GM19438 (cell line): Measurements from ENCODE around the gene LZTS2.

Experiments
- ATAC-seq: cut with Tn5 transposase; IDR thresholded peaks from one replicate; pipeline ENCODE4 v1.9.1; 2021; ENCODE audit warnings: low read depth; ENCODE audit not compliant: unreplicated experiment

The LZTS2 gene

DNA sequence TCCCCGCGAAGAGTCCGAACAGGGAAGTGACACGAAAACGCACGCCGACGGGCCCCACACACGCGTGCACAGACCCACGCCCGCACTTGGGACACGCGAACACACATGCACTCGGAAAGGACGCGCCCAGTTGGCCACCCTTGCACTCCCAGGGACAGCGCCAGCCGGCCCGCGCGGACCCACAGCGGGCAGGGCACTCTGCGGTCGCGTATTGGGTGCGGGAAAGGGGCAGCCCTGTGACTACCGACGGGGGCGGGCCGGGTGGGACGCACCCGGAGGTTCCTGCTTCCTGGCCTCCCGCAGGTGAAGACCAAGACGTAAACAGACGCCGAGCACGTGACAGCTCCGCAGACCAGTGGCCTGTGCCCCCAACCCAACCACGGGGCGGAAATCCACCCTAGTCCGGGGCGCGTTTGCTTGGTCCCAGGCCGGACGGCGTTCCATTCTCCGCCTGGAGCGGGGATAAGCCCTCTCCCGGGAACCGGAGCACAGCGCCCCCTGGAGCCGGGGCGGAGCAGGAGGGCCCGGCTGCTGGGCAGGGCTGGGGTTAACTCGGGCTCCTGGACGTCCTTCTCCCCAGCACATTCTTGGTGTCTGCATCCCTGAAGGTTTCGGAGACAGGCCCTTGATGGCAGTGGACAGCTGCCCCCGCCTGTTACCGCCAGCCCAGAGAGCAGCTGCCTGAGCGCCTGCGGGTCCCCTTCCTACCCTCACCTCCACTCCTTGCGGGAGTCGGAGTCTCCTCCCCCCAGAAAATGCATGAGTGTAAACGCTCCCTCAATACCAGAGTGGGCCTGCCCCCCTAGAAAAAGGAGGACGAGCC lies 2.0 kb upstream of the LZTS2 start:
- ATAC-seq, result peak; percentile 26

DNA sequence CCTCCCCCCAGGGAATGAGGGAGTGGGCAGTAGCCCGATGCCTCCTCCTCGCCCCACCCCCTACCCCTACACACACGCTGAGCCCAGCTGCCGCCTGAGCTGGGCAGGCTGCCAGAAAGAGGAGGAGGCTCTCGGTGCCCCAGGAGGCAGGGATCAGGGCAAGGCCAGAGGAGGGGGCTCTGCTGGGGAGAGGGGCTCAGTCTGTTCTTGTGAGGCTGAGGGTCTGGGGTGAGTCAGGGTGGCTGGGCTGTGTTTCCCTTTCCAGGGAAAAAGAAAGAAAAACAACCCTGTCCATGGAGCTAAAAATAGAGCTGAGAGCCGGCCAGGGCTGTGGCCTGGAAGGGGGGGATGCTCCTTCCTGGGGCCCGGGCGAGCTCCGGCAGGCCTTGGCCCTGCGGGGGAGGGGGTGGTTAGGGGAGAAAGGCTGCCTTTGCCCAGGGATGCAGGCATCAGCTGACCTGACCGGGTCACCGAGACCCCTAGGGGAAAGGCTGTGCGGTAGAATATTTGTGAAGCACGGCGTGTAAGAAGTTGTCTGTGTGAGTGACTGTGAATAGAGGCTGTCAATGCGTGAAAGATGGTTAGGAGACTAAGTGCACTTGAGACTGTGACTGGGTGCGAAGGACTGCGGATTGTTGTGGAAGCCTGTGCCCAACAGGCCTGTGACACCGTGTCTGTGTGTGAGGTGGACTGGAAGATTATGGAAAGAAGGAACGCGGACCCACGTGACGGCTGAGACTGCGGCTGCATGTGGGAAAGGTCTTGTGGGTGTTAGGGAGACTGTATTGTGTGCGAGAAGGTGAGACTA lies 1.2 kb upstream of the LZTS2 start:
- ATAC-seq, result no peak

DNA sequence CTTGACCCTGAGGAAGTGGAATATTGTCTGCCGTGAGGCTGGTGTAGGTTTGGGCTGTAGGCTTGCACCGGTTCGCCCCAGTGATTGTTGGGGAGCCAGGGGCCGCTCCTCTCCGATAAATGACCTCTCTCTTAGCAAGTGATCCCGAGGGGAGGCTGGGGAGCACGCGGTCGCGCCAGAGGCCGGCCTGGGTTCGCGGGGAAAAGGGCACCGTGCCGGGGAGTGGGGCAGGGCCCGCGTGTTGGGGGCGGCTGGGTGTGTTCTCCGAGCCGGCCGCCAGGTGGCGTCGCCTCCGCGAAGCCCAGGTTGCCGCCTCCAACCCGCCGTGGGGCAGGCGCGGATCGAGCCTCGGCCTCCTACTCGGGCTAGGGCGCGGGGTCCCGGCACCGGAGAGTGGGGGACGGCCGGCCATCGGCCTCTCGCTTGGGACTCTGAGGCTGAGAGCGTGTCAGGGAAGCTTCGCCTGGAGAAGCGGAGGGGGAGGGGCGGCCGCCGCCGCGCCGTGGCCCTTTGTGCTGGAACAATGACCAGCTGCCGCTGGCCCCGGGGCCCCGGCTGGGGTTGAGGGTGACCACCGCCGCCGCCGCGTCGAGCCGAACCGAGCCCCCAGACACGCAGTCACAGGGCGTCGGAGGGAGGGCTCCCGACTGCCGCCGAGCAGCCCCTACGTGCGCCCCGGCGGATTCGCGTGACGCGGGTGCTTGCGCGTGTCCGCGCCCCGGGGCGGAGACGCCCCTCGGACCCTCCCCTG lies 442 bp upstream of the LZTS2 start:
- peak; percentile 47 for ATAC-seq

DNA sequence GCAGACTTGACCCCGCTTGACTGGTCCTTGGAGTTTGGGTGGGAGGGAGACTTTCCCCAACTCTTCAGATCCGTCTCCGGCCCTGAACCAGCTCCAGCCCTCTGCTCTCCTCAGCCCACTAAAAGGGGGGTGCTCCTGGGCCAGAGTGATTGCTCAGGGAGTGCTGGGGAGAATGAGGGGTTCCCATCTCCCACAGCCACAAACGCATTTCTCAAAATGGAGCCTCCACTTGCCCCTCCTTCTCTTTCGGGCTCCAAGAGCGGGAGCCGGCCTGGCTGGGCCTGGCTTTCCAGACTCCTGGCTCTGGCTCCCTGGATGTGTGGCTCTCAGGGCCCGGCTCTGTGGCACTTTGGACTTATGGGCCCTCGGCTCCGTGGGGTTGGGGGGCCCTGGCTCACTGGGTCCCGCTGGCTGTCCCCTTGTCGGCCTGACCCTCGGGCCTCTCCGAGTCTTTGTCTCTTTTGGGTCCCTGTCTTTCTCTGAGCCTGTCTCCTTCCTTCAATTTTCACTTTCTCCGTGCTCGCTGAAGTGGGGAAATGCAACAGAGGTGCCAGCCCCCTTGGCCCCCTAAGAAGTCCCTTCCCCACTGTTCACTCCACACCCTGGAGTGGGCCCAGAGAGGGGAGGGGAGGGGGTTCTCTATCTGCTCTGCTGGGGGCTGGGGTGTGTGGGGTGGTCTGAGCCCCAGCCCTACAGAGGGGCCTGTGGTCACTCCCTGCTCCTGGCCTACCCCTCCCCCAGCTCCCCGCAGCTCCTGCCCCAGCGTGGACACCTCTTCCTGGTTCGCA lies 713 bp downstream of the LZTS2 start:
- ATAC-seq, result no peak

DNA sequence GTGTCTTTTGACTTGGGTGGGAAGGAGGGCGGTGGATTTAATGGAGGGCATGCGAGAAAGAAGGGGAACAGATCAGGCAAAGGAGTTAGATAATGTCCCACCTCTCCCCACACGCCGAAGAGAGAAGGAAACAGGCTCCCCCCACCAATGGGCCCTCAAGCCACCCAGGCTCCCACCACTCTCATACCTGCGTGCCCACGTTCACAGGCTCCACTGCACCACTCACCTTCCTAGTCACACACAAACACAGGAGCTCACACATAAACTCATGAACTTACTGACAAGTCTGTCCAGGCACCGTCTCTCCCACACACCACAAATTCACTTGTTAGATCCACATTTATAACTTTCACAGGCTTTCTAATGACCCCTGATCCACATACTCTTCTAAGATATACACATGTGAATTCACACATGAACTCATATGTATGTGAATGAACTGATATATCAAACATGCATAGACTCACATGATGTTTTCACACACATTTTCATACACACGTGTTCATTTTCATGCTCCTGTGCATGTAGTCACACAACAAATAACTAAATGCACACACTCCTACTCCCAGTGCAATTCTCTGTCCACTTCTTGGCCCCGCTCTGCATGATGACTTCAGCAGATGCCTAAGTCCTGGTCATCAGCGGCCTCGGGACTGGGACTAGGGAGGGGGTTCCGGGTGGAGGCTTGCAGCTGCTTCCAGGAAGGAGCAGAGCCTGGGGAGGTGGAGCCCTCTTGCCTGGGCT lies 1.5 kb downstream of the LZTS2 start:
- ATAC-seq, result no peak

DNA sequence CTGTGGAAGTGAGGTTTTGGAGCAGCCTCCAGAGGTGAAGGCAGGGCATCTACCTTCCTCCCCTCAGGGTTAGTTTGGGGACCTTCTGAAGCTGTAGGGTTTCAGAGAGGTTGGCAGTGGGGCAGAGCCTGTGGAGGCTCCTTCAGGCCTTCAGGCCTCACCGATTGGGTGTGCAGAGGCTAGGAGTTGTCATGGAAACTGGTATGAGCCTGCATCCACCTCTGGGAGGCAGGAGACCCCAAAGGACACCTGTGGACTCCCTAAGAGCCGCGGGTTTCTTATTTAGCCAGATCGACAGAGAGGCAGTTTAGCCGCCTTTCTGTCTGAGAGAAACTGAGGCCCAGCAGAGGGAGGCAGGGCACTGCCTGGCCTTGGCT lies 2.0 kb downstream of the LZTS2 start:
- no peak for ATAC-seq

DNA sequence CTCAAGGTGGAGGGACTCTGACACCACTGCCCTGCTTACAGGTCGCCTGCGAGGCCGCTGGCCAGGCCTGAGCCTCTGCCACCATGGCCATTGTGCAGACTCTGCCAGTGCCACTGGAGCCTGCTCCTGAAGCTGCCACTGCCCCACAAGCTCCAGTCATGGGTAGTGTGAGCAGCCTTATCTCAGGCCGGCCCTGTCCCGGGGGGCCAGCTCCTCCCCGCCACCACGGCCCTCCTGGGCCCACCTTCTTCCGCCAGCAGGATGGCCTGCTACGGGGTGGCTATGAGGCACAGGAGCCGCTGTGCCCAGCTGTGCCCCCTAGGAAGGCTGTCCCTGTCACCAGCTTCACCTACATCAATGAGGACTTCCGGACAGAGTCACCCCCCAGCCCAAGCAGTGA lies 2.8 kb downstream of the LZTS2 start:
- ATAC-seq, result no peak

DNA sequence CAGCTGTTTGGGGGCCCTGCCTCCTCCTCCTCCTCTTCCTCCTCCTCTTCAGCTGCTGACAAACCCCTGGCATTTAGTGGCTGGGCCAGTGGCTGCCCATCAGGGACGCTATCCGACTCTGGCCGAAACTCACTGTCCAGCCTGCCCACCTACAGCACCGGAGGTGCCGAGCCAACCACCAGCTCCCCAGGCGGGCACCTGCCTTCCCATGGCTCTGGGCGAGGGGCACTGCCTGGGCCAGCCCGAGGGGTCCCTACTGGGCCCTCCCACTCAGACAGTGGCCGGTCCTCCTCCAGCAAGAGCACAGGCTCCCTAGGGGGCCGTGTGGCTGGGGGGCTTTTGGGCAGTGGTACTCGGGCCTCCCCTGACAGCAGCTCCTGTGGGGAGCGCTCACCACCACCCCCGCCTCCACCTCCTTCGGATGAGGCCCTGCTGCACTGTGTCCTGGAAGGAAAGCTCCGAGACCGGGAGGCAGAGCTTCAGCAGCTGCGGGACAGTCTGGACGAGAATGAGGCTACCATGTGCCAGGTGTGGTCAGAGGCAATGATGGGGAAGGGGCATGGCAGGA lies 4.1 kb downstream of the LZTS2 start:
- no peak for ATAC-seq

DNA sequence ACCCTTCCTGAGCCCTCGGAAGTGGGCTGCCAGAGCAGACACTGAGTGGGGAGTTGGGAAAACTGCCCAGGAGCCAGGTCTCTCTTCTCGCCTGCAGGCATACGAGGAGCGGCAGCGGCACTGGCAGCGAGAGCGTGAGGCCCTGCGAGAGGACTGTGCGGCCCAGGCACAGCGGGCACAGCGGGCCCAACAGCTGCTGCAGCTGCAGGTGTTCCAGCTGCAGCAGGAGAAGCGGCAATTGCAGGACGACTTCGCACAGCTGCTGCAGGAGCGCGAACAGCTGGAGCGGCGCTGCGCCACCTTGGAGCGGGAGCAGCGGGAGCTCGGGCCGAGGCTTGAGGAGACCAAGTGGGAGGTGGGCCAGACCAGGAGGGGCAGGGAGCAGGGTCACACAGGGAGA lies 5.8 kb downstream of the LZTS2 start:
- ATAC-seq, result no peak

DNA sequence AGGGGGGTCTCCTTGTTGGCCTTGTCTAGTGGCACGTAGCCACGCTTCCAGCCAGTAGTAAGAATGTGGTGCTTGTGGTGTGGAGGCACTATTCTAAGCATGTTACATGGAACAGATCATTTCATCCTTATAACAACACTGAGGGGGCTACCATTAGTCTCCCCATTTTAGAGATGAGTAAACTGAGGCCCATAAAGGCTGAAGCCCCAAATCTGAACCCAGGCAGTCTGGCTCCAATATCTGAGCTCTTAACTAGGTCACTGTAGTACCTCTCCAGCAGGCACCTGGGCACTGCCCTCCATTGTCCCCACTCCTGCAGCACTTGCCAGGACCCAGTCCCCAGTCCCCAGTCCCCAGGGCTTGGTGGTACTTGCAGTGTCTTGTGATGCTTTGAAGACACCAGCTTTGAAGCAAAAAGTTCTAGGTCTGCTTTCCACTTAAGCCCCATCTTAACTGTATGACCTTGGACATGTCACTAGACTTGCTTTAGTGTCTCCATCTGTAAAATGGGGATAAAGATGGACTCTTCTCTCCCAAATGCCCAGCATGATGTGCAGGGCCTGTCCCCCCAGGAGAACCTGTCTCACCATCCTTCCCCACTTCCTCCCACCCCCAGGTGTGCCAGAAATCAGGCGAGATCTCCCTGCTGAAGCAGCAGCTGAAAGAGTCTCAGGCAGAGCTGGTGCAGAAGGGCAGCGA lies 6.4 kb downstream of the LZTS2 start:
- ATAC-seq, result no peak

DNA sequence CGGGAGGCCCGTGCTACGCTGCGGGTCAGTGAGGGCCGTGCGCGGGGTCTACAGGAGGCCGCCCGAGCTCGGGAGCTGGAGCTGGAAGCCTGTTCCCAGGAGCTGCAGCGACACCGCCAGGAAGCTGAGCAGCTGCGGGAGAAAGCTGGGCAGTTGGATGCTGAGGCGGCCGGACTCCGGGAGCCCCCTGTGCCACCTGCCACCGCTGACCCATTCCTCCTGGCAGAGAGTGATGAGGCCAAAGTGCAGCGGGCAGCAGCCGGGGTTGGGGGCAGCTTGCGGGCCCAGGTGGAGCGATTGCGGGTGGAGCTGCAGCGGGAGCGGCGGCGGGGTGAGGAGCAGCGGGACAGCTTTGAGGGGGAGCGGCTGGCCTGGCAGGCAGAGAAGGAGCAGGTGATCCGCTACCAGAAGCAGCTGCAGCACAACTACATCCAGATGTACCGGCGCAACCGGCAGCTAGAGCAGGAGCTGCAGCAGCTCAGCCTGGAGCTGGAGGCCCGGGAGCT lies 7.0 kb downstream of the LZTS2 start:
- no peak for ATAC-seq

DNA sequence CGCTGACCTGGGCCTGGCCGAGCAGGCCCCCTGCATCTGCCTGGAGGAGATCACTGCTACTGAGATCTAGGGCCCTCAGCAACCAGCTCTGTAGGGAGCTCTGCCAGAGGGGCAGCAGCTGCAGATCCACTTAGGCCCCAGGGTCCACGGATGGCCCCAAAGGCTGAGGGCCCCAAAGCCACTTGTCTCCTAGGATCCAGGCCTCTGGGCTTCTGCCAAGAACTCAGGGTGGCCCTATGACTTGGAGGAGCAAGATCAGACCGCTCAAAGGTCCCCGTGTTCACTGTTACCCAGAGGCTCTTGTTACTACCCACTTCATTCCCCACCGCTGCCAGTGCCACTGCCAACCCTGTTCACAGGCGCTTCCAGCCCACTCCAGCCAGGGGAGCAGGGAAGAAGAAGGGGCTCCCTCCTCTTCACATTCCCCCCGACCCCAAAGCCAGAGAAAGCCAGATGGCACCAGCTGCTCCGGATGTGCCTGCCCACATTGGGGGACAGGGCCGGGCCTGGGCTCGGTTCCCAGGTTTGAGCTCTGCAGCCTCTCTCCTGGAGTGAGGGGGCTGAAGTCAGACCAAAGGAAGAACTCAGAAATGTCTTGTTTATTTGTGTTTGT lies 7.6 kb downstream of the LZTS2 start:
- no peak for ATAC-seq

DNA sequence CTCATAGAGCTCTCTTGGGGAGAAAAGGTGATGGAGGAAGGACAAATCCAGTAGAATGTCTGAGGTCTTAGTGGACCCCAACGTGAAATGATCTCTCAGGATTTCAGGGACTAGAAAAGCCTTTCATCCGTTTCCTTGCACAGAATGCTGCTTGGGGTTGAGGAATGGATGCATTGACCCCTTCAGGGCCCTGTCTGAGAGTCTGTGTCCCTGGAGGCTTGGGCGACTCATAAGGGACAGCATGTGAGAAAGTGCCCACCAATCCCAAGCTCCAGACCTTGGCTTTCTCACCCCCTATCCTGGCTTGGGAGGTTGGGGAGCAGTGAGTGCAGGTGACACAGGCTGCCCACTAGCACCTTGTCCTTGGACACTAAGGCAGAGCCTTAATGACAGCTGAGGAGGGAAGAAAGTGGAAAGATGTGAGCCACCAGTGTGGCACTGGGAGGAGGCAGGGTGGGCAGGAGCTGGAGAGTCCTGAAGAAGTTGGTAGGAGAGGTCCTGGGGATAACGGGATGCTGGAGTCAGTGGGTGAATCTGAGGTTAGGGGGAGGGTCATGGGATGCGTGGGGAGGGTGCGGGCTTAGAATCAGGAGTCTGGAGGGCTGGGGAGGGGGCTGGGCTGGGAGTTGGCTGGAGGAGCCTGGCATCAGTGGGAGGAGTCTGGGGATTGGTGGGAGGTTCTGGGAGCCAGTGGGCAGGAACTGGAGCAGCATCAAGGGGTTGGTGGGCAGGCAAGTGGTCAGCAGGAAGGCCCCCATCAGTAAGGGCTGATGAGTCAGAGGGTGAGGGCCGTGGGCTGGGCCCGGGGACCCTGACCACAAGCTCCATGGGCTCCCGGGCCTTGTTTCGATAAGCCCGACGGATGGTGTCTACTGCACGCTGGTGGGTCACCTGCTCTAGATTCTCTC lies 8.6 kb downstream of the LZTS2 start:
- ATAC-seq, result no peak

DNA sequence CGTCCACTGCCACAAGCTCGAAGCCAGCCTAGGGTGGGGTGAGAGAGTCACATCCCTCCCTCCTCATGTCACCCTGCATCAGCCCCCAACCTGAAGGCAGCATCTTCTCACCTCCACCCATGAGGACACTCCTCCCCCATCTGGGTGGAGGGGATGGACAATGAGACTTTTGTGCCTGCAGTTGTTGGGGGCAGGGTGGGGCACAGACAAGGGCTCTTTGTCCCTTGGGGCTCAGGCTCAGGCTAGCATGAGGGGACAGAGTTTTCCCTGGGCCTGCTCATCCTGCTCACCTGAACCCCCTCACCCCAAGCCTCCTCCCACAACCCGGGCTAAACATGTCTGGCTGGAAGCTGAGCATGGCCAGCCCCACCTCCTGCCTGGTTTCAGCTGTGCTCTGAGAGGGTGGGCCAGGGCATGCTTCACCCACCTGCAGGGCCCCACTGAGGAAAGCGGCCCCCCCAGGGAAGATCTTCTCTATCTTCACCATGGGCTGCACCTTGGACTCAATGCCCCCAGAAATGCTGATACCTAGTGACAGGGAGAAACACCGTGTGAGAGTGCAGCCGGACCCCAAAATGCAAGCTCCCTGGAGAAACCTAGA lies 9.3 kb downstream of the LZTS2 start:
- ATAC-seq, result no peak

DNA sequence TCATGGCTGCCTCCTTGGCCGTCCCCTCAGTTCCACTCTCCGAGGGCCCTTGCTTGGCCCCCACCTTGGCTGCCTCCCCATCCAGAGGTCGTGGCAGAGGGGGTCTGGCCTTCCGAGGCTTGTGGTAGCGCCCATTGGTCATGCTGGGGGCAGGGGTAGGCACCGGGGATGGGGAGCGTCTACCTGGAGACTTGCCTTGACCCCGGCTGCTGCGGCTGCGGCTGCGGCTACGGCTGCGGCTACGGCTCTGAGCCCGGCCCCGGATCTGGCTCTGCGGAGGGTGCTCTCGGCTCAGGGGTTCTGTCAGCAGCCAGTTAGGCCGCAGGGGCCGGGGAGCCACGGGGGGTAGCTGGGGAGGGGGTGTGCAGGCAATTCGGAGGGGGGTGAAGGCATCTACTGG lies 10.7 kb downstream of the LZTS2 start:
- ATAC-seq, result no peak

DNA sequence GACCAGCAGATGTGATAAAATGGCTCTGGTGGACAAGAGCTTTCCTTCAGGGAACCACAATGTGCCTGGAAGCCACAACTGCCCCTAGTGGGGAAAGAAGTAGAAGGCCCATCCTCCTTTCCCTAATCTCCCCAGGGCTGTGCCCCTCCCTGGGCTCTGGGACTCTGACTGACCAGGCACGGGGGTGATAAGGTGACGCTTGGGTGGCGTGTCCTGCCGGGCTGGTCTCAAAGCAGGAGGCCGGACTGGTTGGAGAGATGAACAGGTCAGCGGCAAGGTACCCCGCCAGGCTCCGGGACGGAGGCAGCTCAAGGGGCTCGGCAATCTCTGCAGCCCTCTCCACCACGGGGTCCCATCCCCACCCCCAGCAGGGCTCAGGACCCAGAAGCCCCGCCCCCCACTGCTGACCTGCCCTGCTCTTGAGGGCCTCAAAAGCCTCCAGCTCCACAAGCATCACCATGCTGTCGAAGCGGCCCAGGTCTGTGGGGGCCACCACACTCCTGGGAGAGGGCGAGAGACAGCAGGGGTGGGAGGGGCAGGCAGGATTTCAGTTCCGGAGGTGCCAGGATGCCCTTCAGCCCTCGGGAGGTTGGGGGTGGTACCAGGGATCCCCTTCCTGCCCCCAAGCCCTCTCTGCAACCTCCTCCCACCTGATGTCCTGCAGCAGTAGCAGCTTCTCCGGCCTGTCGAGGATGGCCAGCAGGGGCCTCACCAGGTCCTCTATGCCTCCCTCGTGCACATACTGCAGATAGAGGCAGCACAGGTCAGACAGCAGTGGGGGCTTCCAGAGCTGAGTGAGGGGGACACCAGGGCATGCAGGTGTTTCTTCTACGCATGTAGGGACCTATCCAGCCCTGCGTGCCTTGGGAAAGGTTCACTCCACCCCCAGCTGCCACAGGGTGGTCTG lies 12.2 kb downstream of the LZTS2 start:
- no peak for ATAC-seq
